Peyer's patch (tissue), 4 donors: ENCODE data around the gene ATP2B2.

Experiments used
- CTCF ChIP-seq, 6 experiments: fragments of 450-650 bp in 4 of 6; fragments of 200-600 bp in 2 of 6; sonication (generic) in 1 of 6; IDR thresholded peaks; one replicate each; pipeline ENCODE4 v1.5.1; 2017 to 2019; ENCODE audit warnings: antibody characterized with exemption in 6 of 6, mild to moderate bottlenecking in 3 of 6, moderate library complexity in 1 of 6
- POLR2A ChIP-seq, 2 donors: fragments of 450-650 bp; IDR thresholded peaks; one replicate each; pipeline ENCODE4 v1.5.1; 2017; ENCODE audit warnings: antibody characterized with exemption in 2 of 2, mild to moderate bottlenecking in 2 of 2, moderate library complexity in 2 of 2

GRCh38 chr3:10531031-10531430, 25.6 kb upstream of the ATP2B2 start:
- no peak for TF ChIP-seq CTCF (IDR thresholded peaks at IDR 0.05)
- no peak for TF ChIP-seq POLR2A (IDR thresholded peaks at IDR 0.05)
